Pancreas (tissue), 10 donors: ENCODE measurements around the gene ARRB1. TPM values are rescaled to one million over a fixed set of nuclear protein-coding genes. Genes with fewer than 3 reads are reported as not detected.

Source experiments
- ATAC-seq, 4 donors: fragments of 200-7000 bp; cut with Tn5 transposase; one replicate each; pipeline versions ENCODE4 v1.8.0 to v1.9.1; 2020; ENCODE audit warnings: mild to moderate bottlenecking in 4 of 4, moderate library complexity in 4 of 4
- DNase-seq, 6 donors: peaks; one replicate each; pipeline ENCODE4 v3.0.0-alpha.2; 2020
- FAIRE-seq: peaks from 2 replicates; lab custom pipeline; 2012; peaks lifted over from hg19 to GRCh38; lab: Jason Lieb, UNC
- H3K27ac ChIP-seq, 4 donors: fragments of 200-600 bp; sonication (generic); 1 replicate in 3 of 4; 2 replicates in 1 of 4; pipeline versions ENCODE4 v1.5.0 to v1.8.0; 2020
- H3K27me3 ChIP-seq, 4 donors: fragments of 200-600 bp; one replicate each; pipeline ENCODE4 v1.8.0; 2021
- H3K36me3 ChIP-seq, 3 donors: fragments of 200-600 bp; sonication (generic) in 1 of 3; one replicate each; pipeline versions ENCODE4 v1.5.0 to v1.8.0; 2020 to 2021
- H3K4me1 ChIP-seq, 3 donors: fragments of 200-600 bp; one replicate each; pipeline ENCODE4 v1.8.0; 2021
- H3K4me3 ChIP-seq, 4 donors: fragments of 200-600 bp; sonication (generic) in 2 of 4; one replicate each; pipeline versions ENCODE4 v1.5.0 to v1.8.0; 2020 to 2021
- H3K9me3 ChIP-seq, 4 donors: fragments of 200-600 bp; one replicate each; pipeline ENCODE4 v1.8.0; 2021
- CTCF ChIP-seq, 4 donors: fragments of 200-600 bp; sonication (generic) in 3 of 4; IDR thresholded peaks; one replicate each; pipeline versions ENCODE4 v1.5.0 to v1.8.0; 2021; ENCODE audit warnings: antibody characterized with exemption in 4 of 4
- WGBS, 2 donors: extraction: QIAGEN DNeasy Blood & Tissue Kit; methylation state at CpG; one replicate each; pipeline ENCODE4 v1.1.7; 2013; 5-methylcytosine and 5-hydroxymethylcytosine counted together
- intact Hi-C, 3 donors: fragments of 100-400 bp; cut with DNase I; formaldehyde crosslinking; loops; one replicate each; pipeline versions ENCODE4 v1.11.1 to v1.14.2; 2022
- polyA plus RNA-seq, 2 donors: library from polyadenylated mRNA; stranded (reverse); fragments of 200-250 nt; gene quantifications; one replicate each; pipeline ENCODE4 v1.2.3, GENCODE V29; 2013
- total RNA-seq, 6 donors: library from RNA; stranded (reverse); fragmentation: NEBNext Ultra II Directional in 4 of 6; extraction: Animal tissue kit (Norgen Biotek cat#: 25700) in 4 of 6; gene quantifications; one replicate each; pipeline versions ENCODE4 v1.2.1 to v1.2.4, GENCODE V29; 2021 to 2023
- donor health status: healthy with polysubstance abuse.
- donor health status: DM: no; HTN: no; CAD: no; lungs with moderate emphysema.
- donor health status: DM: no; HTN: no; CAD: no.
- donor health status: control.
- donor health status: control.
- donor health status: Bipolar disorder and iron deficiency.
- donor health status: DM: yes; HTN: yes; CAD: no.
- donor health status: DM: no; HTN: no; CAD: no.
- donor health status: DM: no; HTN: no; CAD: no.
- donor health status: DM: yes; HTN: yes; CAD: no.

The ARRB1 gene
- total and polyA plus RNA-seq, 8 donors, result 7.8 to 68.1 (median 33.0) TPM

- H3K36me3 ChIP-seq, result peaks cover 0 to 24% (median 5%) of the 10 kb centered on the region in 3 donors
- ATAC-seq (peak in 1 of 4 donors; percentile 4), DNase-seq (peak in 2 of 6 donors; percentile 10 to 54), FAIRE-seq (no peak)
- intact Hi-C loops, result loop anchor here in 2 of 3 donors (5.0 to 10.0 kb wide), 2 partner anchors 101 to 254 kb away; no protein-coding TSS in a partner anchor
- H3K4me3 ChIP-seq, result no peak overlapping the region
- no peaks in the 10 kb centered on the region for H3K9me3 ChIP-seq
- no peak overlapping the region for H3K27ac ChIP-seq
- no peaks in the 10 kb centered on the region for H3K27me3 ChIP-seq
- 79 to 82% methylated on average over 15 of the region's 15 CpGs for WGBS, 2 donors
- no peak for TF ChIP-seq CTCF (IDR thresholded peaks at IDR 0.05)
- no peaks in the 10 kb centered on the region for H3K4me1 ChIP-seq
Measured at GRCh38 chr11:75280770-75281468, 70.5 kb downstream of the ARRB1 start.

- H3K4me3 ChIP-seq, result no peak overlapping the region
- peak; percentile 80 to 95 (median 90) for ATAC-seq
- peak; percentile 56 to 86 (median 78) for DNase-seq
- H3K36me3 ChIP-seq, result peaks cover 0 to 30% (median 5%) of the 10 kb centered on the region in 3 donors
- no peaks in the 10 kb centered on the region for H3K4me1 ChIP-seq
- H3K27ac ChIP-seq, result no peak overlapping the region
- no peaks in the 10 kb centered on the region for H3K9me3 ChIP-seq
- 32 to 38% methylated on average over 9 of the region's 9 CpGs for WGBS, 2 donors
- intact Hi-C loops, result loop anchor here in 2 of 3 donors (5.0 to 10.0 kb wide), 2 partner anchors 102 to 255 kb away; no protein-coding TSS in a partner anchor
- H3K27me3 ChIP-seq, result no peaks in the 10 kb centered on the region
- peak; percentile 92 to 95 (median 94) for TF ChIP-seq CTCF (IDR thresholded peaks at IDR 0.05)
- no peak for FAIRE-seq
Measured at GRCh38 chr11:75280227-75280701, 71.2 kb downstream of the ARRB1 start.

DNA sequence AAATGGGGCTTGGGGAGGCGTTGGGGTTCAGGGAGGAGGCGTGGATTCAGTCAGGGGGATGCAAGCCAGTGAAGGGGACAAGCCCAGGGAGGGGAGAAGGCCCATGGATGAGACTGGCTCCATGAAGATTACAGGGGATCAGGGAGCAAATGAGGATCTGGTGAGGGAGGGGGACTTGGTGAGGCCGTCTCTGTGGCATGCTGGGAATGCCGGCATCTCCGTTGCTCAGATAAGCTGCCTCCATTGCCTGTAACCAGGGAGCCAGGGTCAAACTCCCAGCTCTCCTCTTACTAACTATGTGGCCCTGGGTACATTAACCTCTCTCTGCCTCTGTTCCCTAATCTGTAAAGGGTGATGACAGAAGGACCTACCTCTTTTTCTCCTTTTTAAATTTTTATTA, 72.2 kb downstream of the ARRB1 start:
- no peak for TF ChIP-seq CTCF (IDR thresholded peaks at IDR 0.05)
- 80 to 86% methylated on average over 5 of the region's 5 CpGs for WGBS, 2 donors
- ATAC-seq (no peak), FAIRE-seq (no peak), DNase-seq (peak in 1 of 6 donors; percentile 8)
- H3K9me3 ChIP-seq, result no peaks in the 10 kb centered on the region
- H3K27ac ChIP-seq, result no peak overlapping the region
- H3K4me1 ChIP-seq, result no peaks in the 10 kb centered on the region
- H3K27me3 ChIP-seq, result no peaks in the 10 kb centered on the region
- intact Hi-C loops, result no loop called here
- peaks cover 0 to 32% (median 5%) of the 10 kb centered on the region in 3 donors for H3K36me3 ChIP-seq
- no peak overlapping the region for H3K4me3 ChIP-seq

- 86 to 87% methylated on average over 13 of the region's 13 CpGs for WGBS, 2 donors
- FAIRE-seq, result no peak
Measured at GRCh38 chr11:75277991-75278790, 73.3 kb downstream of the ARRB1 start.

More at GRCh38 chr11:75277991-75278790, 73.3 kb downstream of the ARRB1 start:
- ATAC-seq (no peak), DNase-seq (peak in 1 of 6 donors; percentile 35)
- intact Hi-C loops, result no loop called here
- Histone ChIP-seq H3K36me3 (peaks cover 0 to 42% (median 5%) of the 10 kb centered on the region in 3 donors), H3K4me3 (no peak overlapping the region), H3K4me1 (no peaks in the 10 kb centered on the region), H3K9me3 (no peaks in the 10 kb centered on the region), H3K27me3 (no peaks in the 10 kb centered on the region), H3K27ac (no peak overlapping the region)
- TF ChIP-seq CTCF (IDR thresholded peaks at IDR 0.05), result no peak
